NCI-H2171 (cell line): Measurements from ENCODE around the gene COMP.
A peak's percentile ranks its signal among the peaks of the same experiment; 100 is the strongest.
"Not testable (repeated sequence)": the region's sequence is repeated elsewhere in the genome, so short reads cannot be mapped to it uniquely, and the experiment has no call there.

ENCODE experiments used
- DNase-seq: peaks from one replicate; lab custom pipeline; 2025; lab: John Stamatoyannopoulos, UW

The COMP gene

DNA sequence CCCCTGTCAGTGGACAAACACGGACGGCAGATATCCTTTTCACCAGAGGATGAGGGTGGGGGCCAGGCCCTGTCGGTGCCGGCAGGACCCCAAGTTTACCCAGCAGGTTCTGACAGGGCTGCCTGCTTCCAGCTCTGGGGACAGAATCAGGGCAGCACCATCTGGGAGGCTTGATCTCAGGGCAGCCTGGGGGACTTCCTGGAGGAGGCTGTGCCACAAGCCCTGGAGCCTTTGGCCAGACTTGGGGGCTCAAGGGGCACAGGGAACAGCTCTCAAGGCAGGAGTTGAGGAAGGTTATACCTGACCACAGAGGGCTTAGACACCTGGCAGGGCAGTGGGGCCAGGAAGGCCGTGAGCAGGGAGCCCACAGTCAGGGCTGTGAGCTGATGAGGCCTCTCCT, 45.2 kb downstream of the COMP start:
- DNase-seq = no peak

DNA sequence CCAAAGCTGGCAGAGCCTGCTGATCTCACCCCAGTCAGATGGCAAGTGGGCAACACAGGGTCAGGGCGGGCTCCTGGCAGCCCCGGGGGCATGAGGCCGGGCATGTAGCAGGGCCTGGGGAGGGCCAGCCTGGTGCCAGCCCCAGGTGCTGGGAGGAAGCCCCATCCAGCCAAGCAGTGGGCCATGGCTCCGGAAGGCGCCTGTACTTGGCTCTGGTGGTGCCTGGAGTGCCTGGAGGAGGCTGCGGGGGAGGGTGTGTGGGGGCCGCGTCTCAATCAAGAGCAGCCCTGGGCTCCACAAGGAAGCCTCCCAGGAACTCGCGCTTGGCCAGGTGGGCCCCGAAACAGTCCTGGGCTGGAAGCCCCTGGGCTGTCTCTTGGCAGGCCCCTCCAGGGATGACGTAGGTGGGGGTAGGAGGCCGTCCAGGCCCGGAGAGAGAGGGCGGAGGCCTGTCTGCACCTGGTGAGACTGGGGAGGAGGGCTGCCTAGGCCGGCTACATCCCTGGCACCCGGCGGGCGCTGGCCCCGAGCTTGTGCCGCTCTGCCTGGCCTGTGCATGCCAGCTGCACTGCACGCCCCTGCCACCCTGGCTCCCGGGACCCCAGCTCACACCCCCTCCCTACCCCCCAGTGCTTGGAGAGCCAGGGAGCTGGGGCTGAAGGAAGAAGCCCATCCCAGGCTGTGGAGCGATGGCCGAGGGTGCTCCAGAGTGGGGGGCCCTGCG, 45.9 kb downstream of the COMP start:
- no peak for DNase-seq

DNA sequence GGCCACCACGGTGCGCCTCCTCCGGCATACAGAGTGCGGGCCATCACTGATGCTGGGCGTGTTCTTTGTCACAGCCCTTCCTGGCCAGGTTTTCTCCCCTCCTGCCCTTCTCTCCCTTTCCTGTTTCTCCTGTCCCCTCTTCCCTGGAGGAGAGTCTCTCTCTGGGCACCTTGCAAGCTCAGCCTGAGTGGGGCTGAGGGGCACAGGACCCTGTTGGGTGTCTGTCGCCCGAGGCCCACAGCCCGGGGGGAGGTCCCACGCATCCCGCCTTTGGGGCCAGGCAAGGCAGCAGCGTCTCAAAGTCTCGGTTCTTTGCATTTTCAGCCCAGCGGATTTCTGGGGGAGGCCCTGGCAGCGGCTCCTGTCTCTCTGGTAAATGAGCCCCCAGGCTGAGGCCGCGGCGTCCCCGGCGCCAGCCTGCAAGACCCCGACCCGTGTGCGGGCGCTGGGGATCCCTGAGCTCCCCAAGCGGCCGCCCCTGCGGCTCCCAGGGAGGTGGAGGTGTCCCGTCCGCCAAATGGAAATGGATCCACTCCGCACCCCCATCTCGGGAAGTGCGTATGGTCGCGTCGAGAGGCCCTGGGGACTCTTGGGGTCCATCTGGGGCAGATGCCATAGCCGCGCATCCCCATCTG, 47.2 kb downstream of the COMP start:
- DNase-seq = no peak

DNA sequence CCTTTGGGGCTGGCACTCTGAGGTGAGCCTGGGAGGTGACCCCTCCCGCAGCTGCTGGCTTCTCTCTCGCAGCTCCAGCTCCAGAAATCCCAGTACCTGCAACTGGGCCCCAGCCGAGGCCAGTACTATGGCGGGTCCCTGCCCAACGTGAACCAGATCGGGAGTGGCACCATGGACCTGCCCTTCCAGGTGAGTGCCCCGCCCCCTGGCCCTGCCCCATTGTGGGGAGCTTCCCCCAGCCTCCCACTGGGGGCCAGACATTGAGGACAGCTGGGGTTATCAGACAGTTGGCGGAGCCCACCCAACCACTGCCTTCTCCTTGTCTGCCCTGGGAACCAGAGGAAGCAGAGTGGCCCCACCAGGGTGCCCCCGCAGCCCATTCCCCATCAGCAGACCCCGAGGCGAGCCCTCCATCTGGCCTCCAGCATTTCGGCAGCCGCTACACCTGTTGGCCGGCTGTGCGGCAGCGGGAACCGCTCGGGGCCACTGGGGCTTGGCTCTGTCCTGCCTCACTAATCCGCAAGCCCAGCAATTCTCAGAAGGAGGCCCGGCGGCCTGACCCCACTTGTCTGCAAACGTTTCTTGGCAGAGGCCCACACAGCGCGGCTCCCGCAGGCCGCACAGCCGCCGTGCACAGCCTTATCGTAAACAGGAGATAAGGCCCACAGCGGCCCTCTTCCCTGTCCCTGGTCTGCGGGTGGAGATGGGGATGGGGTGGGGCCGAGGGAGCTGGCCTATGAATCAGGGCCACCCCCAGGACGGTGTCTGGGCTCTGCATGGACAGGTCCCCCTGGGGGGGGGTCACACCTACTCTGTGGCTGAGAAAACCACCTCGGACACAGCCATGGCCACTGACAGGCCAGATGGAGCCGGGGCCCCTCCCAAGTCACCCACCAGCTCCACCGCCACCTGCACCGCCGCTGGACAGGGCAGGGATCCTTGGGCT, 48.0 kb downstream of the COMP start:
- DNase-seq = no peak

DNA sequence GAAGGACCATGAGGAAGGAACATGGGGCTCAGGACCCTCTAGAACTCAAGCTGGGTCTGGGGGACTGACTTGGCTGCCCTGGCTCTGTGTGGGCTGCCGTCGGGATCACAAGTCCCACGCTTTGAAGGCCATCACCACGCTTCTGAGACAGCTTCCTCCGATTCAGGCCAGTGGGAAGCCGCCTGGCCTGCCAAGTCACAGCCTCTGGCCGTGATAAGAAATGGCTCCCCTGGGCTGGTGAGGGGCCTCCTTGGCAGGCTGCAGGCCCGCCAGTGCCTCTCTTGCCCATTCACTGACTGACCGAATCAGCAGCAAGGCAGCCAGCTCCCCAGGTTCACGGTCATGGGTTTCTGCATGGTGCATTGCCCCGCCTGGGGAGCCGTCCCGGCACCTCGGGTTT, 48.8 kb downstream of the COMP start:
- no peak for DNase-seq

DNA sequence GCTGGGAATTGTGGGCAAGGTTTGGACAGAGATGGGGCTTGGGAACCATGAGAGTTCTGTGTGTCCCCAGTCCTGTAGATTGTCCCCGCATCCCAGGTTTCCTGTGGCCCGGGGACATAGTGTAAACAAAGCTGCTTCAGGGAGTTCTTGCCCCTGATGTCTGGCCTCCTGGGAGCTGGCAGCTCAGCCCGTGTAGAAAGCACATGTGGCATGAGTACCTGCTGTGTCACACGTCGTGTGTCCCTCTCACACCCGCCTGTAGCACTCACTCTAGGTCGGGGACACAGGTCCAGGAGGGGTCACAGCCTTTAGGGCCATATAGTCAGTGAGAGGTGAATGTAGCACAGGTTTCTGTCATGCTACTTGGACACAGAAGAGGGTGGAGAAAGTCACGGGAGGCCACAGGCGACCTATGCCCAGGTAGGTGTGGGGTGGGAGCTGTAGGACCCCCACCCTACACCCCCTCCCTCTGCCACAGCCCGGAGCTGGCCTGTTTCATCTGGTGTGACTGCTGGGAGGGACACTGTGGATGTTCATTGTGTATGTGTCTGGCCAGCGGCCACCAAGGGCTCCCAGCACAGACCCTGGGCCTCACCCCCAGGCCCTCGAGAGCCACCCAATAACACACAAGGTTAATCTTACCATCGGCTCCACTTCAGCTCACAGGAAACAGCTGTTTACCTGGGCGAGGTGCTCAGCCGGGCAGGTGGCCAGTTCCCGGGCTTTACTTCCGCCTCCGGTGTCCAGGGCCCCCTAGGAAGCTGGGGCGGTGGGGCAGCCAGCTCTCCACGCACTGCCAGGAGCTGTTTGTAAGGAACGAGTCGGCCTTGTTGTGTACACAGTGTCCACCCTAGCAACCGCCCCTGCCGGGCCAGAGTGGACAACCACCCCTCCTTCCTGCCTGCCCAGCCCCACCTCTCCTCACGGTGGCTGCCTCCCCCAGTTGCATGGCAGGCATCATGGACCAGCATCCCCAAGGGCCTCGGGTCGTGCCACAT, 49.7 kb downstream of the COMP start:
- no peak for DNase-seq

DNA sequence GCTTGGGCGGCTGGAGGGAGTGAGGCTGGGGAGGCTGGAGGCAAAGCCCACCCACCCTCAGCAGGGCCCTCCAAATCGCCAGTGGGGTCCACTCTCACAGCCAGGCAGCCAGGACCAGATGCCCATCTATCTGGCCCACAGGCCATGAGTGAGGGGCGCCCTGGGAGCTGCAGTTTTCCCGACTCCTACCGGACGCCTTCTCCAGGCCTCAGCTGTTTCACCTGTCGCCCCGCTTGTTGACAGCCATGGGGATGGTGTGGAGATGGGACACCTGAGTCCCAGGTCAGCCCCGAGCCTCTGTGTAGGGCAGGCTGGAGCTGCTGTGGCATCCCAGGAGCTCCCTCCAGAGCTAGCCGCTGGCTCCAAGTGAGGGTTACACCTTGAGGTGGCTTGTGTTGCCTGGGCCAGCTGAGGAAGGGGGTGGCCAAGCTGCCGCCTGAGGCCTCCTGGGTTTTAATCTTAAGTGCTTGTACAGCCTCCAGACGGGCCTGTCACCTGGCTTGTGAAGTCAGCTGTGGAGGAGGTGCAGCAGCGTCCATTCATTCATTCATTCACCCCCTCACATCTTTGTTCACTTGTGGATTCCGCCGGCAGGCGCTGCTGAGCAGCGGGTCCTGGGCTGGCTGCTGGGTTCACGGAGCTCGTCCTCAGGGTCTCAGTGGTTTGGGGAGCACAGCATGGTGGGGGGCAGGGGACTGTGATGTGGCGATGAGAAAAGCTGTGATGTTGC, 52.0 kb downstream of the COMP start:
- DNase-seq = no peak

DNA sequence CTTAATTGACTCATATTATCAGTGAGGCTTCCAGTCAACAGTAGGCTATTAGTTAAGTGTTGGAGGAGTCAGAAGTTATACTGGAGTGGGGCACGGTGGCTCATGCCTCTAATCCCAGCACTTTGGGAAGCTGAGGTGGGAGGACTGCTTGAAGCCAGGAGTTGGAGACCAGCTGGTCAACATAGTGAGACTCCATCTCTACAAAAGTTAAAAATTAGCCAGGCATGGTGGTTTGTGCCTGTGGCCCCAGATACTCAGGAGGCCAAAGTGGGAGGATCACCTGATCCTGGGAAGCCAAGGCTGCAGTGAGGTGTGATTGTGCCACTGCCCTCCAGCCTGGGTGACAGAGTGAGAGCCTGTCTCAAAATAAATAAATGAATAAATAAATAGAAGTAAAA, 53.2 kb downstream of the COMP start:
- DNase-seq = no peak

DNA sequence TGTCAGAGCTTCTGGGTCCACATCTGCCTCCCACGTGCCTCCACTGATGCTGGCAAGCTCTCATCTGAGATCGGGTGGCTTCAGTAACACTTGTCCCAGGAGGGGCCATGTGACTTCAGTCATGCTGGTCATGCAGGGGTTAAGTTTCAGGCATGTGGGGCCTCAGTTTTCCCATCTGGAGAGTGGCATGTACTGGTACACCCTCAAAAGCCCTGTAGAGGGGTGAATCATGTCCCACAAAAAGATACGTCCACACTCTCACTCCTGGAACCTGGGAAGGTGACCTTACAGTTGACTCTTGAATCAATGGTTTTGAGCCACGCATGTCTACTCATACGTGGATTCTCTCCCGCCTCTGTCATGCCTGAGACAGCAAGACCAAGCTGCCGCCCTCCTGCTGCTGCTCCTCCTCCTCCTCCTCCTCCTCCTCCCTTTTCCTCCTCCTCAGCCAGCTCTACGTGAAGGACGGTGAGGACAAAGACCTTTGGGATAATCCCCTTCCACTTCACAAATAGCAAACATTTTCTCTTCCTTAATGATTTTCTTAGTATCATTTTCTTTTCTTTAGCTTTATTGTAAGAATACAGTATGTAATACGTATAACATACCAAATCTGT, 53.7 kb downstream of the COMP start:
- DNase-seq = no peak

DNA sequence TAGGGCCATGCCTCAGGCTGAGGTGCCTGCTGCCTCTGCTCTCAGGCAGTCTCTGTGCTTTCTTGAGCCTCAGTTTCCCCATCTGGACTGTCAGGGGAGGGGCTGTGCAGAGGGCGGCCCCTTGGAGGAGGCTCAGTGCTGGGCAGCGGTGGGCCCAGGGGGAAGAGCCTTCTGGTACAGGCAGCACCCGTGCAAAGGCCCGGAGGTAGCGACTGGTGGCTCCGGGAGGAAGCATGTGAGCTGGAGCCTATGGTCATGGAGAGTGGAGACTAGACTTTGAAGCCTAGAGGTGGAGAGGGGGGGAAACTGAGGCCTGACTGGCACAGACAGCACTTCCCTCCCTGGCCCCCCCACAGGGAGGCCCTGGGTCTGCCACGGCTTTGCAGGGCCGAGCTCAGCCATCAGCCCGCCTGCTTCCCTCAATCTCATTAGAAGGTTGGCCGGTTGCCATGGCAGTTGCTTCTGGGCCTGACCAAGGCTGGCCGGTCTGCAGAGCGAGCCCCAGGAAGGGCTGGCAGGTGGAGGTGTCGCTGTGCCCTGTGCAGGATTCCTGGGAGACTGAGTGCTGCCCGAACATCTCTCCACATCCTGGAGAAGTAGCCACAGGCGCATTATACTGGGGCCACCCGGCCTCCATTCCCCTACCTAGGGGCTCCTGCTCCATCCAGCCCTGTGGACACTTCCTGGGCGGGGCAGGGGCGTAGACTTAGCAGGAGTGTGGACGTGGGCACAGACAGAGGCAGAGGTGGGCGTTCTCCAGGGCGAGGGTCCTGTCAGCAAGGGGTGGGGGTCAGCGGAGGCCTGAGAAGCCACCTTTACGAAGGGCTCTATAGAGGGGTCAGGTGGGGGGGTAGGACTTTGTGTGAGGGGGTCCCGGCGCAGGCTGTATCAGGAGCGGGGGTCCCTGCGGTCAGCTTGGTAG, 54.4 kb downstream of the COMP start:
- DNase-seq = no peak

DNA sequence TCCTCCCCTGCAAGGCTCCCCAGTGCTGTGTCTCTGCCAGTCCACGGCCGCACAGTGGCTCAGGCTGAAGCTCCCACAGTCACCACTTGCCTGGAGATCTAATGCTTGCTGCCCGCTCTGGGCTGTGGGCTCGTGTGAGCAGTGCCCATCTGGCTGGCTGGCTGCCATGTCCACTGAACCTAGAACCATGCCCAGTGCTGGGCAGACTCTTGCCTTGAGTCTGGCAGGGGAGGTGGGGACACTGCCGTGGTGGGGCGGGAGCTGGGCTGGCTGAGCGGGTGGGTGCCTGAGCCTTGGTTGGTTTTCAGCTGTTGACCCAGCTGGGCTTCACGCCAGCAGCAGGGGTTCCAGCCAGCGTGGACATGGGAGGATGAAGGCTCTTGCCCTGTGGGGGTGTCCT, 55.4 kb downstream of the COMP start:
- no peak for DNase-seq

DNA sequence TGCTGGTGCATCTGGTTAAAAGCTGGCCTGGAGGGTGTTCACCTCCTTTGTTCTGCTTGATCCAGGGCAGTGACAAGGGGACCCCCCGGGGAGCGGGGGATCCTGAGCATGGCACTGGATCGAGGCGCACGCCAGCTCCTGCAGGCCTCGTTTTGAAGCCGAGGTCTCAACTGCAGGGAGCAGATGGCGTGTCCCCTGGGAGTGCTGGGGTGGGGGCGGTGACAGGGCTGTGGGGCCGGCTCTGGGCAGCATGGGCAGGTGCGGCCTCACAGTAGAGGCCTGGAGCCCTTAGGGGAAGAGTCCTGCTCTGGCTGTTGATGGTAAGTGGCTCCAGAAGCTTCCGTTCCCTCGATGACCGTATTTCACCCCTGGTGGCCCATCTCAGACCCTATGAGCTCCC, 55.8 kb downstream of the COMP start:
- peak; percentile 64 for DNase-seq

DNA sequence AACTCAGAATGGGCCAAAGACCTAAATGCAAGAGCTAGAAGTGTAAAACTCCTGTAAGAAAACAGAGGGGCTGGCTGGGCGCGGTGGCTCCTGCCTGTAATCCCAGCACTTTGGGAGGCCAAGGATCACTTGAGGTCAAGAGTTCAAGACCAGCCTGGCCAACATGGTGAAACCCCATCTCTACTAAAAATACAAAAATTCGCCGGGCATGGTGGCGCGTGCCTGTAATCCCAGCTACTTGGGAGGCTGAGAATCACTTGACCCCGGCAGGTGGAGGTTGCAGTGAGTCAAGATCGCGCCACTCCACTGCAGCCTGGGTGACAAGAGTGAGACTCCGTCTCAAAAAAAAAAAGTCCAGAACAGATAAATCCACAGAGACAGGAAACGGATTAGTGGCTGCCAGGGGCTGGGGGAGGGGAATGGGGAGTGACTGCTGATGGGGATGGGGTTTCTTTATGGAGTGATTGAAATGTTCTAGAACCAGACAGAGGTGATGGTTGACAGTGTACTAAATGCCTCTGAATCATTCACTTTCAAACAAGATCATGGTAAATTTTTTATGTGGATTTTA, 57.3 kb downstream of the COMP start:
- DNase-seq = not testable (repeated sequence)

DNA sequence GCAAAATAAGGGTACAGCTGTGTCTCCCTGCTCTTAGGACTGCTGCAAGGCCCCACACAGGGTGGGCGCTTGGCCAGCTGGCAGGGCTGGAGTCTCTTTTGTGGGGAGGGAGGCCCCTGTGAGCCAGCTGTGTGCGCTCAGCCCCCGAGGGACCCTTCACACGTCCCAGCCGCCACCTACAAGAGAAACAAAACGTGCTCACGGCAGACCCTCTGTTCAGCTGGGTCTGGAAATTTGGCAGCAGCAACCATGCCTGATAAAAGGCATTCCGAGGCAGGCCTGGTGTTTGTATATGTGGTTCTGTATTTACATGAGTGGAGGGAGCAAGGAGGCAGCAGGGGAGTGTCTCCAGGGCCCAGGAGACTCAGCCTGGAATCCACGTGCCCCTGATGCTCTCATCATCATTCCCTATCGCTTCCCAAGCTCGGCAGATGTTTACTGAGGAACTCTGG, 57.9 kb downstream of the COMP start:
- peak; percentile 86 for DNase-seq
